Neutrophil (primary cell): ENCODE measurements around the gene SEMA6A.

ENCODE experiments used
- H3K27ac ChIP-seq: fragments of 200-600 bp; sonication (generic); 2 replicates; pipeline ENCODE4 v1.5.1; 2016; ENCODE audit warnings: mild to moderate bottlenecking, moderate library complexity
- H3K27me3 ChIP-seq: fragments of 200-600 bp; sonication (generic); 2 replicates; pipeline ENCODE4 v1.6.0; 2016; ENCODE audit warnings: mild to moderate bottlenecking
- H3K36me3 ChIP-seq: fragments of 200-600 bp; sonication (generic); 2 replicates; pipeline ENCODE4 v1.5.1; 2017
- H3K4me1 ChIP-seq, 2 experiments: fragments of 200-600 bp in 1 of 2; sonication (generic) in 1 of 2; 1 replicate in 1 of 2; 2 replicates in 1 of 2; pipeline versions ENCODE4 v1.5.1 to v1.6.1; 2013 to 2016; ENCODE audit warnings: low read depth in 1 of 2, low read length in 1 of 2, mild to moderate bottlenecking in 1 of 2, moderate library complexity in 1 of 2; ENCODE audit not compliant: control insufficient read depth in 1 of 2, insufficient read depth in 1 of 2
- H3K4me3 ChIP-seq, 2 experiments: fragments of 200-600 bp in 1 of 2; sonication (generic) in 1 of 2; 1 replicate in 1 of 2; 2 replicates in 1 of 2; pipeline ENCODE4 v1.5.1; 2013 to 2016; ENCODE audit warnings: low read depth in 1 of 2, low read length in 1 of 2, mild to moderate bottlenecking in 1 of 2, moderate library complexity in 1 of 2
- H3K9me3 ChIP-seq: fragments of 200-600 bp; sonication (generic); 2 replicates; pipeline ENCODE4 v1.5.1; 2016
- CTCF ChIP-seq: fragments of 200-600 bp; sonication (generic); IDR thresholded peaks from 2 replicates; pipeline ENCODE4 v1.5.1; 2016; ENCODE audit warnings: antibody characterized with exemption

SEMA6A gene

GRCh38 chr5:116487045-116487444 is 87.6 kb downstream of the SEMA6A start:
- peaks cover 3 to 13% of the 10 kb centered on the region in 2 experiments for H3K4me1 ChIP-seq
- H3K36me3 ChIP-seq: no peaks in the 10 kb centered on the region
- no peak overlapping the region for H3K4me3 ChIP-seq
- peaks cover 10% of the 10 kb centered on the region for H3K27me3 ChIP-seq
- no peak for TF ChIP-seq CTCF
- no peaks in the 10 kb centered on the region for H3K9me3 ChIP-seq
- H3K27ac ChIP-seq: no peak overlapping the region

GRCh38 chr5:116486588-116486987 is 88.0 kb downstream of the SEMA6A start:
- H3K27ac ChIP-seq: no peak overlapping the region
- H3K4me3 ChIP-seq: no peak overlapping the region
- H3K27me3 ChIP-seq: peaks cover 10% of the 10 kb centered on the region
- TF ChIP-seq CTCF: no peak
- no peaks in the 10 kb centered on the region for H3K9me3 ChIP-seq
- H3K36me3 ChIP-seq: no peaks in the 10 kb centered on the region
- H3K4me1 ChIP-seq: peaks cover 0 to 9% of the 10 kb centered on the region in 2 experiments

- Histone ChIP-seq H3K4me3 (no peak overlapping the region), H3K9me3 (no peaks in the 10 kb centered on the region), H3K27ac (no peak overlapping the region), H3K27me3 (peaks cover 10% of the 10 kb centered on the region), H3K4me1 (peaks cover 0 to 7% of the 10 kb centered on the region in 2 experiments), H3K36me3 (peaks cover 2% of the 10 kb centered on the region)
- TF ChIP-seq CTCF: no peak
Observed at GRCh38 chr5:116484645-116485044, 90.0 kb downstream of the SEMA6A start.

GRCh38 chr5:116482394-116482793 is 92.2 kb downstream of the SEMA6A start:
- Histone ChIP-seq H3K36me3 (peaks cover 9% of the 10 kb centered on the region), H3K9me3 (peaks cover 3% of the 10 kb centered on the region)
- no peak for TF ChIP-seq CTCF

GRCh38 chr5:116480894-116481510 is 93.6 kb downstream of the SEMA6A start:
- H3K27ac ChIP-seq: no peak overlapping the region
- H3K27me3 ChIP-seq: peaks cover 5% of the 10 kb centered on the region
- peaks cover 17% of the 10 kb centered on the region for H3K9me3 ChIP-seq
- H3K4me3 ChIP-seq: no peak overlapping the region
- peaks cover 10% of the 10 kb centered on the region for H3K36me3 ChIP-seq
- no peaks in the 10 kb centered on the region for H3K4me1 ChIP-seq
- TF ChIP-seq CTCF: no peak

More at GRCh38 chr5:116482394-116482793, 92.2 kb downstream of the SEMA6A start:
- Histone ChIP-seq H3K27me3 (peaks cover 10% of the 10 kb centered on the region), H3K4me1 (no peaks in the 10 kb centered on the region), H3K4me3 (no peak overlapping the region), H3K27ac (no peak overlapping the region)
